ENCODE measurements around the gene TNNT1.
"Not testable (repeated sequence)": the region's sequence is repeated elsewhere in the genome, so short reads cannot be mapped to it uniquely, and the experiment has no call there.

The TNNT1 gene

GRCh38 chr19:55136399-55137102, 12.5 kb downstream of the TNNT1 start:
- DNase-seq = no peak

GRCh38 chr19:55134736-55135135, 14.3 kb downstream of the TNNT1 start:
- DNase-seq = no peak

- no peak for DNase-seq
Measured at GRCh38 chr19:55133639-55134444, 15.2 kb downstream of the TNNT1 start.

- no peak for DNase-seq
Measured at GRCh38 chr19:55132453-55133129, 16.4 kb downstream of the TNNT1 start.

- no peak for DNase-seq
Measured at GRCh38 chr19:55131421-55131820, 17.6 kb downstream of the TNNT1 start.

GRCh38 chr19:55119053-55119452, 30.0 kb downstream of the TNNT1 start:
- DNase-seq = no peak

- DNase-seq = no peak
Measured at GRCh38 chr19:55118401-55118991, 30.5 kb downstream of the TNNT1 start.

- DNase-seq = peak; percentile 97
Measured at GRCh38 chr19:55117663-55118391, 31.2 kb downstream of the TNNT1 start.

- DNase-seq = no peak
Measured at GRCh38 chr19:55116859-55117662, 31.9 kb downstream of the TNNT1 start, which contains the start of gene PPP1R12C. Gene PPP1R12C (minus strand): TSS chr19:55117637. CDS start chr19:55117543, 94 bp downstream.

- DNase-seq = no peak
Measured at GRCh38 chr19:55116232-55116858, 32.7 kb downstream of the TNNT1 start.

GRCh38 chr19:55115446-55116065, 33.5 kb downstream of the TNNT1 start:
- no peak for DNase-seq

GRCh38 chr19:55114566-55115145, 34.4 kb downstream of the TNNT1 start:
- DNase-seq = no peak

- DNase-seq = no peak
Measured at GRCh38 chr19:55113570-55114039, 35.4 kb downstream of the TNNT1 start.

- DNase-seq = no peak
Measured at GRCh38 chr19:55112777-55113569, 36.0 kb downstream of the TNNT1 start.

GRCh38 chr19:55112246-55112776, 36.7 kb downstream of the TNNT1 start:
- DNase-seq = no peak

GRCh38 chr19:55111238-55111831, 37.7 kb downstream of the TNNT1 start:
- DNase-seq = no peak

GRCh38 chr19:55109527-55110291, 39.3 kb downstream of the TNNT1 start:
- DNase-seq = no peak

GRCh38 chr19:55107252-55107651, 41.8 kb downstream of the TNNT1 start:
- not testable (repeated sequence) for DNase-seq

Data from activated gamma-delta T cell (primary cell).